KMS-11 (cell line): ENCODE data around the gene FBXO39.

Experiments
- H2AFZ ChIP-seq: fragments of 200-600 bp; sonication (generic); 2 replicates; pipeline ENCODE4 v1.6.1; 2016; ENCODE audit warnings: antibody characterized with exemption, mixed run types, low read depth
- H3K27ac ChIP-seq: fragments of 200-600 bp; sonication (generic); 2 replicates; pipeline ENCODE4 v1.6.1; 2016; ENCODE audit warnings: mild to moderate bottlenecking, mixed run types
- H3K27me3 ChIP-seq: fragments of 200-600 bp; sonication (generic); 2 replicates; pipeline ENCODE4 v1.6.1; 2017; ENCODE audit warnings: mild to moderate bottlenecking, low read depth, mixed run types, moderate library complexity; ENCODE audit not compliant: insufficient read depth
- H3K36me3 ChIP-seq: fragments of 200-600 bp; sonication (generic); 2 replicates; pipeline ENCODE4 v1.6.1; 2017; ENCODE audit warnings: mild to moderate bottlenecking, mixed run types; ENCODE audit not compliant: insufficient read depth
- H3K4me1 ChIP-seq: fragments of 200-600 bp; sonication (generic); 2 replicates; pipeline ENCODE4 v1.6.1; 2016; ENCODE audit warnings: mild to moderate bottlenecking, low read depth, mixed run types; ENCODE audit not compliant: poor library complexity, severe bottlenecking
- H3K4me2 ChIP-seq: fragments of 200-600 bp; sonication (generic); 2 replicates; pipeline ENCODE4 v1.7.0; 2016; ENCODE audit warnings: mild to moderate bottlenecking, mixed run types
- H3K4me3 ChIP-seq: fragments of 200-600 bp; sonication (generic); IDR thresholded peaks from 2 replicates; pipeline ENCODE4 v1.6.1; 2017; ENCODE audit warnings: low read depth, low read length, mixed read lengths; ENCODE audit not compliant: insufficient read depth
- H3K79me2 ChIP-seq: fragments of 200-600 bp; sonication (generic); 2 replicates; pipeline ENCODE4 v1.6.1; 2016; ENCODE audit warnings: low read depth, mixed run types; ENCODE audit not compliant: insufficient read depth
- H3K9ac ChIP-seq: fragments of 200-600 bp; sonication (generic); 2 replicates; pipeline ENCODE4 v1.6.1; 2016; ENCODE audit warnings: mild to moderate bottlenecking, mixed run types
- H4K20me1 ChIP-seq: fragments of 200-600 bp; sonication (generic); 2 replicates; pipeline ENCODE4 v1.6.1; 2016; ENCODE audit warnings: mild to moderate bottlenecking, mixed run types; ENCODE audit not compliant: insufficient read depth
- TF ChIP-seq, protein P1 (sequence below): fragments of 200-600 bp; sonication (generic); conservative IDR thresholded peaks from 2 replicates; pipeline ENCODE4 v1.6.1; 2017; ENCODE audit warnings: low read depth, mild to moderate bottlenecking, antibody characterized with exemption, low read length, moderate library complexity, mixed read lengths

FBXO39 gene

DNA sequence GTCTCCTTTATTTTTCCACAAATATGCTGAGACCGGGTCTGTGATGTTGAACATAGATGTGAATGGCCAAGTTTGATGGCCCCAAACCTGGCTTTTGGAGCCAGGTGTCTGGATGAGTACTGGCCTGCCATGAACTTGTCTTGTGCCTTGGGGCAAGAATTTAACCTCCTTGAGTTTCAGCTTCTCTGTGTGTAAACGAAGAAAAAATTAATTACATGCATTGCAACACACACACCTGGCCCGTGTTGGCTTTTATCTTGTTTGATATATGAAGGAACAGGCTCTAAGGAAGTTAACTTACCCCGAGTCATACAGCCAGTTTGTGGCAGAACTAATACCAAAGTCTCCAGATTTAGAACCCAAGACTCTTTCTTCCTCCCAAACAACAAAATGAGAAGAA, 13.1 kb downstream of the FBXO39 start:
- Histone ChIP-seq H3K79me2 (no peaks in the 10 kb centered on the region), H3K36me3 (no peaks in the 10 kb centered on the region), H3K4me3 (no peak overlapping the region), H3K9ac (no peak overlapping the region), H3K4me2 (no peak overlapping the region), H4K20me1 (no peaks in the 10 kb centered on the region), H2AFZ (no peak overlapping the region), H3K27ac (no peak overlapping the region), H3K27me3 (no peaks in the 10 kb centered on the region), H3K4me1 (no peaks in the 10 kb centered on the region)
- TF ChIP-seq, protein P1, sequence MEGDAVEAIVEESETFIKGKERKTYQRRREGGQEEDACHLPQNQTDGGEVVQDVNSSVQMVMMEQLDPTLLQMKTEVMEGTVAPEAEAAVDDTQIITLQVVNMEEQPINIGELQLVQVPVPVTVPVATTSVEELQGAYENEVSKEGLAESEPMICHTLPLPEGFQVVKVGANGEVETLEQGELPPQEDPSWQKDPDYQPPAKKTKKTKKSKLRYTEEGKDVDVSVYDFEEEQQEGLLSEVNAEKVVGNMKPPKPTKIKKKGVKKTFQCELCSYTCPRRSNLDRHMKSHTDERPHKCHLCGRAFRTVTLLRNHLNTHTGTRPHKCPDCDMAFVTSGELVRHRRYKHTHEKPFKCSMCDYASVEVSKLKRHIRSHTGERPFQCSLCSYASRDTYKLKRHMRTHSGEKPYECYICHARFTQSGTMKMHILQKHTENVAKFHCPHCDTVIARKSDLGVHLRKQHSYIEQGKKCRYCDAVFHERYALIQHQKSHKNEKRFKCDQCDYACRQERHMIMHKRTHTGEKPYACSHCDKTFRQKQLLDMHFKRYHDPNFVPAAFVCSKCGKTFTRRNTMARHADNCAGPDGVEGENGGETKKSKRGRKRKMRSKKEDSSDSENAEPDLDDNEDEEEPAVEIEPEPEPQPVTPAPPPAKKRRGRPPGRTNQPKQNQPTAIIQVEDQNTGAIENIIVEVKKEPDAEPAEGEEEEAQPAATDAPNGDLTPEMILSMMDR = no peak

DNA sequence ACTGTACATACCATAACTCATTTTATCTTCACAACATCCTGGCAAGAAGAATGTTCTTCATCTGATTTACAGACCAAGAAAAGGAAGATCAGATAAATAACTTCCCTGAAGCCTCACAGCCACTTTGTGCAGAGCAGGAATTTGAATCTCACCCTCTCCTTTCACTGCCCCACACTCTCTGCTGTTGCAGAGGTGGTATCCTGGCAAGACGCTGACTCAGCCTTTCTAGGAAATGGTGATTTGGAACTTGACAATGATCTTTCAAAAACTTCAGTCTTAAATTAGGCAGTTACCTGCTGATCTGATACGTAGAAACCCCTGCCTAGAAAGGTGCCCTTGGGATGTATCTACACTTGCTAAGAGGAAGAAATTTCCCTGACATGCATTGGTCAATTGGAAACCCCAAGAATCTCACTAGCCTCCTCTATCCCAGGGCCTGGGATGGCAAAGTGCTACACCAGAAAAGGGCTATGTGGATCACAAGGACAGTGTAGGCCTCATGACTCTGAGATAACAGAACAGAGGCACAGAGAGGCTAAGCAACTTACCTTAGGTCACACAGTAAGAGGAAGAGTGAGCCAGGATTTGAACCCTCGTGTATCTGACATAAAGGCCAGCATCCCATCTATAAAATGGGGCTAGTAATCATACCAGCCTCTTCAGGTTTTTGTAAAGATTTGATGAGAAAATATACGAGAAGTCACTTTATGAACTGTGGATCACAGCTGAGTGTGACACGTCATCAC, 17.9 kb downstream of the FBXO39 start:
- H3K27me3 ChIP-seq = no peaks in the 10 kb centered on the region
- no peaks in the 10 kb centered on the region for H4K20me1 ChIP-seq
- no peak overlapping the region for H2AFZ ChIP-seq
- no peaks in the 10 kb centered on the region for H3K79me2 ChIP-seq
- no peak overlapping the region for H3K4me2 ChIP-seq
- no peaks in the 10 kb centered on the region for H3K4me1 ChIP-seq
- H3K4me3 ChIP-seq = no peak overlapping the region
- H3K9ac ChIP-seq = no peak overlapping the region
- H3K27ac ChIP-seq = no peak overlapping the region
- H3K36me3 ChIP-seq = no peaks in the 10 kb centered on the region
- TF ChIP-seq, protein P1 = no peak

DNA sequence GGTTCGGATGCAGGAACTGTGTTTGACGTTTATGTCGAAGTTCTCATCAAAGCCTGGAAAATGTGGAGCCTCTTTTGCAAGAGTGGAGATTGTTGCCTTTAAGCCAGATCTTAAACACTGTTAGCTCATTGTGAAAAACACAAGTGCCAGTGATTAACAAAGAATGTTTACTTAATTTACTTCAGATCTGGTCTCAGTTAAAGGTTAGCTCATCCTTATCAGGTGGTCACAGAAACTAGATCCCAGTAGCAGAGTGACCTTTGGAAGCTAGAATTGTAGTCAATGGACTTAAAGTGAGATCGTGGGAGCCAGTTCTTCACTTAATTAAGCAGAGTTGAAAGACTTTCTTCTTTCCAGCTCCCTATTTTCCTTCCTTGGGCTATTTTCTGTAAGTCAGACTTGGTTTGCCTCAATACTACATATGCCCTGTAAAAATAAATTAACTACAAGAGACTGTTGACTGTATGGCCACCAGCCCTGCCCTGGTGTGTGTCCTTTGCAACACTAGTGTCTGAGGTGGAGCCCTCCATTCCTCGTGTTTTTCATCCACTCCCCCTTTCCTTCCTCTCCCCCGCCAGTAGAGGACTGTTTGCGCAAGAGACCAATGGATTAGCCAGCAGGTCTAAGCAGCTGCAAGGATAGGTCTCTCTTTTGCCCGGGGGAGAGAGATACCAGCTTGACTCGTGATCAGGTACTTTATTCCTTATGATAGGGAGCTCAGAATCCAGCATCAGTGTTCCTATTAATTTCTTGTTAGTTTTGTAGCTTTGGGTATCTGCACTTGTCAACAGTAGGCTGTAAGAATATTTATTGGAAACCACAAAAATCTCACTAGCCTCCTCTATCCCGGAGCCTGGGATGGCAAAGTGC, 20.2 kb downstream of the FBXO39 start:
- Histone ChIP-seq H3K4me3 (no peak overlapping the region), H3K4me2 (no peak overlapping the region), H4K20me1 (no peaks in the 10 kb centered on the region), H3K4me1 (no peaks in the 10 kb centered on the region), H3K9ac (no peak overlapping the region), H3K79me2 (no peaks in the 10 kb centered on the region), H3K27ac (no peak overlapping the region), H2AFZ (no peak overlapping the region), H3K36me3 (no peaks in the 10 kb centered on the region), H3K27me3 (no peaks in the 10 kb centered on the region)
- TF ChIP-seq, protein P1 = no peak

DNA sequence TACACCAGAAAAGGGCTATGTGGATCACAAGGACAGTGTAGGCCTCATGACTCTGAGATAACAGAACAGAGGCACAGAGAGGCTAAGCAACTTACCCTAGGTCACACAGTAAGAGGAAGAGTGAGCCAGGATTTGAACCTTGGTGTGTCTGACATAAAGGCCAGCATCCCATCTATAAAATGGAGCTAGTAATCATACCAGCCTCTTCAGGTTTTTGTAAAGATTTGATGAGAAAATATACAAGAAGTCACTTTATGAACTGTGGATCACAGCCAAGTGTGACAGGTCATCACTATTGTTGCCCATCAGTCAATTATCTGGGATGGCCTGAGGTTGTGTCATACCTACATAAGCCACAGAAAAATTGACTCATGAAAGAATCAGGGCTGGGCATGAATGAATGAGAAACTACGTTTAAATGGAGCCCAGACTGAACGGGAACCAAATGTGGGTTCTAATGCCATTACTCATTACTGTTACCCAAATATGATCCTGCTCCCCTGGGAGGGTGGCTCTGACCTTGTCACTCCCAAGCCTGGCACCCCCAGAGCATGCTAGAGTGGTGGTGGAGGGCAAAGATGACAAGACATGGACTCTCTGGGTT, 21.0 kb downstream of the FBXO39 start:
- Histone ChIP-seq H3K9ac (no peak overlapping the region), H3K27me3 (no peaks in the 10 kb centered on the region), H3K4me1 (no peaks in the 10 kb centered on the region), H3K4me3 (no peak overlapping the region), H3K36me3 (no peaks in the 10 kb centered on the region), H4K20me1 (no peaks in the 10 kb centered on the region), H3K4me2 (no peak overlapping the region), H3K27ac (no peak overlapping the region), H2AFZ (no peak overlapping the region), H3K79me2 (no peaks in the 10 kb centered on the region)
- TF ChIP-seq, protein P1 = no peak
